ENCODE results near the gene HSH2D. TPM values are rescaled to one million over a fixed set of nuclear protein-coding genes. Genes with fewer than 3 reads are reported as not detected.
A peak's percentile ranks its signal among the peaks of the same experiment; 100 is the strongest.

HSH2D gene
- total and polyA plus RNA-seq, 5 donors: 0.18 to 1.0 (median 0.37) TPM; not detected in 2

DNA sequence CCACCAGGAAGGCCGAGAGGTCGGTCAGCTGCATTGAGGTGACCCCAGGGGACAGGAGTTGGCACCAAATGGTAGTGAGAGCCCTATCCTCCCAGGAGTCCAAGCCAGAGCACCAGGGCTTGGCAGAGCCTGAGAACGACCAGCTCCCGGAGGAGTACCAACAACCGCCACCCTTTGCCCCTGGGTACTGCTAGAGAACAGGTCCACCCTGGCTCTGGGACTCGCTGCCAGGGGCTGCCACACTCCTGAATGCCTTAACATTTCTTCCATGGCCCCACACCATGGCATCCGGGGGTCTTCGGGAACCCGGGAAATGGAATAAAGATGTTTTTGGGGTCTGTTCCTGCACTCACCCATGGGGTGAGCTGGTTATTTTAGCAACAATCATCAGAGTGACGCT, 14.1 kb downstream of the HSH2D start:
- peak in 1 of 2 donors; percentile 16 for ATAC-seq
- intact Hi-C loops (cut with DNase I): no loop called here
- H3K27ac ChIP-seq (ENCODE audit: low read length): no peak overlapping the region
- no peaks in the 10 kb centered on the region for H3K27me3 ChIP-seq (ENCODE audit: control insufficient read depth, insufficient read depth)
- WGBS: 85% methylated on average over 10 of the region's 10 CpGs
- no peaks in the 10 kb centered on the region for H3K9me3 ChIP-seq (ENCODE audit: control insufficient read depth, low read length)
- H3K4me3 ChIP-seq (ENCODE audit: low read length): no peak overlapping the region
- no peaks in the 10 kb centered on the region for H3K4me1 ChIP-seq (ENCODE audit: control insufficient read depth, insufficient read depth, low read length)
- DNase-seq: no peak

DNA sequence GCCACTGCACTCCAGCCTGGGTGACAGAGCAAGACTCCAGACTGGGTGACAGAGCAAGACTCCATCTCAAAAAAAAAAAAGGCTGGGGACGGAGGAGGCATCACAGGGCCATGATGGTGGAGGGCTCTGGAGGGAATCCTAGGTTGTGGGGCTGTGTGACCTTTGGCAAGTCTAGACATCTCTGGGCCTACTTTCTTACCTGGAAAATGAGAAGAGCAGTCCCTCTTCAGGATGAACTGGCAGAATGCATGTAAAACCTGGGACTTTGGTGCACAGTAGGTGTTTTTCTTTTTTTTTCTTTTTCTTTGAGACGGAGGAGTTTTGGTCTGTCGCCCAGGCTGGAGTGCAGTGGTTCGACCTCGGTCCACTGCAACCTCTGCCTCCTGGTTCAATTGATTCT, 16.2 kb downstream of the HSH2D start:
- WGBS: 89% methylated on average over 5 of the region's 5 CpGs
- intact Hi-C loops (cut with DNase I): no loop called here
- Histone ChIP-seq H3K4me3 (ENCODE audit: low read length) (no peak overlapping the region), H3K27ac (ENCODE audit: low read length) (no peak overlapping the region), H3K9me3 (ENCODE audit: control insufficient read depth, low read length) (no peaks in the 10 kb centered on the region), H3K4me1 (ENCODE audit: control insufficient read depth, insufficient read depth, low read length) (no peaks in the 10 kb centered on the region), H3K27me3 (ENCODE audit: control insufficient read depth, insufficient read depth) (no peaks in the 10 kb centered on the region)
- no peak for DNase-seq
- no peak for ATAC-seq

DNA sequence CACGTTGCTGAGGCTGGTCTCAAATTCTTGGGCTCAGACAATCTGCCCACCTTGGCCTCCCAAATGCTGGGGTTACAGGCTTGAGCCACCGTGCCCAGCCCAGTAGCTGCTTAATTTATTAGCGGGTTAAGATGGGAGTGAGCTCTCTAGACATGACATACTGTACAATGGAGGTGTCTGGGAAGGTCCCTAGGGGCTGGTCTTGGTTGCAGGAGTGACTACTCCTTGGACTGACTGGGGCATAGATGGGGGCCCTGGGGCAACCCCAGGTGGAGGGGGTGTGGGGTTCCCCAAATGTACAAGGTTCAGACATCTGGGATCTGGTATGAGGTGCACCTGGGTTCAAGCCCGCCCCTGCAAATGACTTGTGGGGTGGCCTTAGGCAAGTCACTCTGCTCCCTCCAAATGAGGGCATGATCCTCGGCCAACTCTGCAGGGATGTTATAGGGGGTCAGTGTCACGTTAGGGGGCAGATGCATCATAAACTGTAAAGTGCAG, 17.0 kb downstream of the HSH2D start:
- ATAC-seq (no peak), DNase-seq (no peak)
- no peak overlapping the region for H3K4me3 ChIP-seq (ENCODE audit: low read length)

DNA sequence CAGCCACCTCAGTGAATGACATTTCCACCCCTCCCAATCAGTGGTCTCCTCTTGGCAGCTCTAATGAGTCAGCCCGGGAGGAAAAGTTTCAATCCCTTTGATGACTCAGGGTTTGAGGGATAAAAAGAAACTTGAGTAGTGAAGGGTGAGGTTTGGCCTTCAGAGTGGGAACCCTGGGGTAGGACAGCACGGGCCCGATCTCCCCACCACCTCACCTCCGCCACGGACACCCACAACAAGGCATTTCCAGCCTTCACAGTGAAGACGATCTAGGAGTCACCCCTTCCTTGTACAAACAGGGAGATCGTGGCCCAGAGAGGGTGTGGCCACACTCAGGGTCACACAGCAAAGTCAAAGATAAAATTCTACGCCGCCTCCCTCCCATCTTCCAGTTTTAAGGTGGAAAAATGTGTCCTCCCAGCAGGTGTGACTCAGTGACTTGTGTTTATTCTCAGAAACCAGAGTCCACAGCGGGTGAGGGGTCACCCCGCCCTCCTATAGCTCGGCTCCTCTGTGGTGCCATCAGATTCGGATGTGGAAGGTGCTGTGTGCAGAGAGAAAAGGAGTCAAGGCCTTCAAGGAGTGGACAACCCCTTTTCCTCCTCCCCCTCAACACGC, 17.6 kb downstream of the HSH2D start:
- ATAC-seq: no peak
- WGBS: 72% methylated on average over 14 of the region's 14 CpGs

More for the DNA sequence above, 17.0 kb downstream of the HSH2D start:
- Histone ChIP-seq H3K9me3 (ENCODE audit: control insufficient read depth, low read length) (no peaks in the 10 kb centered on the region), H3K27me3 (ENCODE audit: control insufficient read depth, insufficient read depth) (no peaks in the 10 kb centered on the region), H3K27ac (ENCODE audit: low read length) (no peak overlapping the region), H3K4me1 (ENCODE audit: control insufficient read depth, insufficient read depth, low read length) (no peaks in the 10 kb centered on the region)
- intact Hi-C loops (cut with DNase I): no loop called here
- 70% methylated on average over 6 of the region's 6 CpGs for WGBS

DNA sequence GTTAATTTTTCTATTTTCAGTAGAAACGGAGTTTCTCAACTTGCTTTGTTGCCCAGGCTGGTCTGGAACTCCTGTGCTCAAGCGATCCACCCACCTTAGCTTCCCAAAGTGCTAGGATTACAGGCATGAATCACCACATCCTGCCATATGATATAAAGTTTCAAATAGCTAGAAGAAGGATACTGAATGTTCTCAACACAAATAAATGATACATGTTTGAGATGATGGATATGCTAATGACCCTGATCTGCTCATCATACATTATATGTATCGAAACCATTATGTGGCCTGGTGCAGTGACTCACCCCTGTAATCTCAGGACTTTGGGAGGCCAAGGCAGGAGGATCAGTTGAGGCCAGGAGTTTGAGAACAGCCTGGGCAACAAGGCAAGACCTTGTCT, 18.4 kb downstream of the HSH2D start:
- Histone ChIP-seq H3K9me3 (ENCODE audit: control insufficient read depth, low read length) (no peaks in the 10 kb centered on the region), H3K27me3 (ENCODE audit: control insufficient read depth, insufficient read depth) (no peaks in the 10 kb centered on the region), H3K4me1 (ENCODE audit: control insufficient read depth, insufficient read depth, low read length) (no peaks in the 10 kb centered on the region), H3K27ac (ENCODE audit: low read length) (no peak overlapping the region), H3K4me3 (ENCODE audit: low read length) (no peak overlapping the region)
- ATAC-seq (no peak), DNase-seq (no peak)
- 75% methylated on average over 3 of the region's 3 CpGs for WGBS
- intact Hi-C loops (cut with DNase I): no loop called here

More for the DNA sequence above, 17.6 kb downstream of the HSH2D start:
- DNase-seq: no peak
- H3K27me3 ChIP-seq (ENCODE audit: control insufficient read depth, insufficient read depth): no peaks in the 10 kb centered on the region
- intact Hi-C loops (cut with DNase I): no loop called here
- H3K9me3 ChIP-seq (ENCODE audit: control insufficient read depth, low read length): no peaks in the 10 kb centered on the region
- no peaks in the 10 kb centered on the region for H3K4me1 ChIP-seq (ENCODE audit: control insufficient read depth, insufficient read depth, low read length)
- no peak overlapping the region for H3K27ac ChIP-seq (ENCODE audit: low read length)
- no peak overlapping the region for H3K4me3 ChIP-seq (ENCODE audit: low read length)

DNA sequence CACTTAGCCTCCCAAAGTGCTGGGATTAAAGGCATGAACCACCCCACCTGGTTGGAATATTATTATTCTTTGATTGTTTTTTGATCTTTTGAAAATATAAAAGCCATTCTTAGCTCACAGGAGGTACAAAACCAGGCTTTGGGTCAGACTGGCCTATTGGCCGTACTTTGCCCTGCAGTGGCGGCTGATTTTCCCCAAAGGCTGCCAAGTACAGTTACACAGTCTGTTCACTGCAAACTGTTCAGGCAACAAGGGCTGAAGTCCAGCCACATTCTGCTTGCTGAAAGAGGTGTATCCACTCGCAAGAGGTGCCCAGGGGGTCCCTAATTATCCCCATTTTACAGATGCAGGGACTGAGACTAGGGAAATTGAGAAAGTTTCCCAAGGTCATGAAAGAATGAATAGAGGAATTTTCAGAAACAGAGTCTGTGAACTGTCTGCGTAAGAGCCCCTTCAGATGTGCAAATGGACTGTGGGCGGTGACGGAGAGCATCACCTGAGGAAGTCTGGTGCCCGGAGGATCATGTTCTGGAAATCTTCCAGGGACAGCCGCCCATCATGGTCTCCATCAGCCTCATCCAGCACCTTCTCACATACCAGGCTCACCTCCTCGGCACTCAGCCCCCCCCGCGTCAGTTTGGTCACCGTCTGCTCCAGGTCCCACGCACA, 20.9 kb downstream of the HSH2D start:
- Histone ChIP-seq H3K27ac (ENCODE audit: low read length) (no peak overlapping the region), H3K9me3 (ENCODE audit: control insufficient read depth, low read length) (no peaks in the 10 kb centered on the region), H3K4me1 (ENCODE audit: control insufficient read depth, insufficient read depth, low read length) (no peaks in the 10 kb centered on the region), H3K4me3 (ENCODE audit: low read length) (no peak overlapping the region), H3K27me3 (ENCODE audit: control insufficient read depth, insufficient read depth) (no peaks in the 10 kb centered on the region)
- 79% methylated on average over 13 of the region's 13 CpGs for WGBS
- ATAC-seq: no peak
- DNase-seq: no peak
- intact Hi-C loops (cut with DNase I): no loop called here

DNA sequence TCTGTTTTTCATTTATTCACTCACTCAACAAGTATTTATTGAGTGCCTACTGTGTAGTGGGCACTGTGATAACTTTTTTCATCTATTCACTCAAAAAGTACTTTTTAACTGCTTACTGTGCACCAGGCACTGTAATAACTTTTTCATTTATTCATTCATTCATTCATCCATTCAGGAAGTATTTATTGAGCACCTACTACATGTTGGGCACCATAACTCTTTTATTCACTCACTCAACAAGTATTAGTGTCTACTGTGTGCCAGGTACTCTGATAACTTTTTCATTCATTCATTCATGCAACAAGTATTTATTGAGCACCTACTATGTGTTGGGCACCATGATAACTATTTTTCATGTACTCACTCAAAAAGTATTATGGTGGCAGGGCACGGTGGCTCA, 22.9 kb downstream of the HSH2D start:
- Histone ChIP-seq H3K27ac (ENCODE audit: low read length) (no peak overlapping the region), H3K27me3 (ENCODE audit: control insufficient read depth, insufficient read depth) (no peaks in the 10 kb centered on the region), H3K4me1 (ENCODE audit: control insufficient read depth, insufficient read depth, low read length) (no peaks in the 10 kb centered on the region), H3K4me3 (ENCODE audit: low read length) (no peak overlapping the region), H3K9me3 (ENCODE audit: control insufficient read depth, low read length) (no peaks in the 10 kb centered on the region)
- DNase-seq: no peak
- intact Hi-C loops (cut with DNase I): no loop called here
- ATAC-seq: no peak
- 90% methylated on average over 1 of the region's 1 CpG for whole genome bisulfite sequencing

DNA sequence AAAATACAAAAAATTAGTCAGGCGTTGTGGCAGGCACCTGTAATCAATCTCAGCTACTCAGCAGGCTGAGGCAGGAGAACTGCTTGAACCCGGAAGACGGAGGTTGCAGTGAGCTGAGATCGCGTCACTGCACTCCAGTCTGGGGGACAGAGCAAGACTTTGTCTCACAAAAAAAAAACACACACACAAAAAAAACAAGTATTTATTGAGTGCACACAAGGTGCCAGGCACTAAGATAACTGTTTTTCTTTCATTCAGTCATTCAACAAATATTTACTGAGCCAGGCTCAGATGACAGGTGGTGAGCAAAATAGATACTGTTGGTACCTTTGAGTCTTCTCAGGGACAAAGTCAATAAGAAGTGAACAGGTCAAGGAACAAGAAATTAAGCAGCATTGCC, 23.6 kb downstream of the HSH2D start:
- ATAC-seq (no peak), DNase-seq (no peak)
- no peaks in the 10 kb centered on the region for H3K27me3 ChIP-seq (ENCODE audit: control insufficient read depth, insufficient read depth)
- H3K4me3 ChIP-seq (ENCODE audit: low read length): no peak overlapping the region
- H3K9me3 ChIP-seq (ENCODE audit: control insufficient read depth, low read length): no peaks in the 10 kb centered on the region
- 91% methylated on average over 5 of the region's 5 CpGs for WGBS
- no peak overlapping the region for H3K27ac ChIP-seq (ENCODE audit: low read length)
- no peaks in the 10 kb centered on the region for H3K4me1 ChIP-seq (ENCODE audit: control insufficient read depth, insufficient read depth, low read length)
- intact Hi-C loops (cut with DNase I): no loop called here

DNA sequence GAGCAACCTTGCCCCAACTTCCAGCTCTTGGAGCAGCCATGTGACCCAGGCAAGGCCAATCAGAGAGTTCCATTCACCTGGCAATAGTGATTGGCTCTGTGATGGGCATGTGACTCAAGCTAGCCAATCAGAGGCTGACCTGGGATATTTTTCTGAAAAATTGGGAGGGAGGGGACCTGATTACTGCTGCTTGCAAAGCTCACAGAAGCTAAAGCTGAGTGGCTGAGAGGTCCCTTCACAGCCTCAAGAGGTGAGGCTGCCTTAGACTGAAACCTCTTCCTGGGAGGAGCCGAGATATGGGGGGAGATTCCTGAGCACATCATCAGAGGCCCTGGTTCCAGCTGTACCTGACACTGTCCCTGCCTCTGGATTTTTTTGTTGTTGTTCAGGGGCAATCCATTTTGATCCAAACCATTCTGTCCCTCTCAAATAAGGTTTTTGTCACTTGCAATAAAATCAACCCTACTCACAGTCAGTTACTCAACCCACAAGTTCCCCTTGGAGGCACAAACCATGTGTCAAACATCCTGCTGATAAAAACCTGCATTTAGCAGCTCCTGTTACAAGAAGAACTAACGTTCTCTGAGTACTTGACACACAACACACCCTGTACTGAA, 25.1 kb downstream of the HSH2D start:
- no peak for ATAC-seq
- 45% methylated on average over 2 of the region's 2 CpGs for WGBS
- Histone ChIP-seq H3K9me3 (ENCODE audit: control insufficient read depth, low read length) (no peaks in the 10 kb centered on the region), H3K27me3 (ENCODE audit: control insufficient read depth, insufficient read depth) (no peaks in the 10 kb centered on the region), H3K4me1 (ENCODE audit: control insufficient read depth, insufficient read depth, low read length) (no peaks in the 10 kb centered on the region), H3K27ac (ENCODE audit: low read length) (no peak overlapping the region), H3K4me3 (ENCODE audit: low read length) (no peak overlapping the region)
- intact Hi-C loops (cut with DNase I): no loop called here
- DNase-seq: no peak

DNA sequence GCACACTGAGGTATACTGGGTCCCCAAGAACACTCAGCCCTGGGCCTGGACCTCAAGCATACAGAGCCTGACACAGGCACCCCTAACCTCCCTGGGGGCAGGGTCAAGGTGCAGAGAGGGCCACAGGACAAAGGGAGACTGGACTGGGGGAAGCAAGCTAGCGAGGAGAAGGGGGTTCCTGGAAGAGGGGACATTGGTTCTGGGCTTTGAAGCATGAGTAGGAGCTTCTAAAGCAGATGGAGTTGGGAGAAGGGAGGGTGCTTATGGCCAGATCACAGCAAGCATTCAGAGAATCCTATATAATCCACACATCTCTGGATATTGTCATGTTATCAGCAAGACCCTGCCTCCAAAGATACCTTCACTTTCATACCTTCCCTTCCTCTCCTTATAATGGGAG, 26.6 kb downstream of the HSH2D start:
- intact Hi-C loops (cut with DNase I): no loop called here
- Histone ChIP-seq H3K27me3 (ENCODE audit: control insufficient read depth, insufficient read depth) (no peaks in the 10 kb centered on the region), H3K4me3 (ENCODE audit: low read length) (no peak overlapping the region), H3K9me3 (ENCODE audit: control insufficient read depth, low read length) (no peaks in the 10 kb centered on the region), H3K27ac (ENCODE audit: low read length) (no peak overlapping the region), H3K4me1 (ENCODE audit: control insufficient read depth, insufficient read depth, low read length) (no peaks in the 10 kb centered on the region)
- ATAC-seq: no peak
- no peak for DNase-seq
- WGBS: 67% methylated on average over 1 of the region's 1 CpG

DNA sequence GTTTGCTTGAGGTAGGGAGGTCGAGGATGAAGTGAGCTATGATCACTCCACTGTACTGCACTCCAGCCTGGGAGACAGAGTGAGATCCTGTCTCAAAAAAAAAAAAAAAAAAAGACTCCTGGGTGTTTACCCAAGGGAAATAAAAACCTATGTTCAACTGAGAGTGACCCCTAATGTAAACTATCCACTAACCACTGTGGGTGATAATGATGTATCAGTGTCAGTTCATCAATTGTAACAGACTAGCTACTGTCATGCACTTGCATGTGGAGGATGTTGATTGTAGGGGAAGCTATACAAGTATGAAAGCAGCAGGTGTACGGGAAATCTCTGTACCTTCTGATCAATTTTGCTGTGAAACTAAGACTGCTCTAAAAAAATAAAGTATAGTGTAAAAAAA, 32.5 kb downstream of the HSH2D start:
- no peaks in the 10 kb centered on the region for H3K27me3 ChIP-seq (ENCODE audit: control insufficient read depth, insufficient read depth)
- DNase-seq (no peak), ATAC-seq (no peak)
- 54% methylated on average over 2 of the region's 2 CpGs for WGBS
- H3K9me3 ChIP-seq (ENCODE audit: control insufficient read depth, low read length): no peaks in the 10 kb centered on the region
- no peak overlapping the region for H3K4me3 ChIP-seq (ENCODE audit: low read length)
- H3K4me1 ChIP-seq (ENCODE audit: control insufficient read depth, insufficient read depth, low read length): no peaks in the 10 kb centered on the region
- no peak overlapping the region for H3K27ac ChIP-seq (ENCODE audit: low read length)
- intact Hi-C loops (cut with DNase I): loop anchor here in 1 of 4 donors (5.0 kb wide), 1 partner anchor 134 kb away; no protein-coding TSS in a partner anchor
